HepG2 (cell line): ENCODE results near the gene HS3ST5. TPM values are rescaled to one million over a fixed set of nuclear protein-coding genes. Genes with fewer than 3 reads are reported as not detected.

Source experiments
- ATAC-seq: fragments of 200-7000 bp; cut with Tn5 transposase; 3 replicates; pipeline ENCODE4 v1.9.1; 2020; ENCODE audit warnings: mild to moderate bottlenecking, moderate library complexity
- BruUV-seq: library from RNA; stranded (reverse); fragments of 400-500 nt; replicated peaks from 2 replicates; lab custom pipeline; 2021; lab: Mats Ljungman, UMichigan
- CTCF ChIA-PET: fragments of 300-600 bp; formaldehyde crosslinking; extraction: SDS; loops from one replicate; lab custom pipeline; 2021; ENCODE audit warnings: low total read pairs, inconsistent platforms, low intra/inter-chr PET ratio; lab: Yijun Ruan, JAX
- POLR2A ChIA-PET: fragments of 350-600 bp; sonication (Branson Sonifier 250); formaldehyde crosslinking; loops from one replicate; lab custom pipeline; 2020; ENCODE audit warnings: antibody characterized with exemption, inconsistent platforms; lab: Yijun Ruan, JAX
- DNase-seq: peaks from one replicate; pipeline ENCODE4 v3.0.0-alpha.2; 2015; ENCODE audit warnings: low spot score
- FAIRE-seq: peaks from 3 replicates; lab custom pipeline; 2011; peaks lifted over from hg19 to GRCh38; lab: Jason Lieb, UNC
- H2AFZ ChIP-seq: one replicate; pipeline ENCODE4 v1.6.1; 2011; ENCODE audit warnings: low read length, inconsistent platforms
- H3K27ac ChIP-seq: fragments of 300-600 bp; 3 replicates; pipeline ENCODE4 v1.8.0; 2011; ENCODE audit warnings: mixed run types, mild to moderate bottlenecking, mixed read lengths, low read length, inconsistent platforms; ENCODE audit not compliant: insufficient read depth; ENCODE audit errors: extremely low read length
- H3K27me3 ChIP-seq, 2 experiments: fragments of 200-600 bp in 1 of 2; 2 replicates in 1 of 2; 3 replicates in 1 of 2; pipeline versions ENCODE4 v1.6.0 to v1.8.0; 2011; ENCODE audit warnings: low read length in 2 of 2, mild to moderate bottlenecking in 2 of 2, moderate library complexity in 2 of 2, inconsistent platforms in 1 of 2; ENCODE audit not compliant: insufficient read depth in 2 of 2, control insufficient read depth in 1 of 2
- H3K36me3 ChIP-seq, 2 experiments: fragments of 200-600 bp in 1 of 2; replicated peaks in 1 of 2; 2 replicates in 1 of 2; 3 replicates in 1 of 2; pipeline versions ENCODE4 v1.5.1 to v1.8.0; 2011; ENCODE audit warnings: low read length in 2 of 2, inconsistent platforms in 1 of 2; ENCODE audit not compliant: insufficient read depth in 2 of 2, control insufficient read depth in 1 of 2
- H3K4me1 ChIP-seq: 2 replicates; pipeline ENCODE4 v1.5.1; 2012; ENCODE audit warnings: low read length, inconsistent platforms; ENCODE audit not compliant: insufficient read depth
- H3K4me2 ChIP-seq: 2 replicates; pipeline ENCODE4 v1.6.0; 2011; ENCODE audit warnings: low read depth, low read length, inconsistent platforms
- H3K4me3 ChIP-seq, 3 experiments: fragments of 200-600 bp in 1 of 3; sonication (generic), shearing (Covaris generic) in 1 of 3; replicated peaks in 1 of 3; 2 replicates each; pipeline ENCODE4 v1.5.1; 2011 to 2016; ENCODE audit warnings: low read length in 3 of 3, inconsistent platforms in 2 of 3, low read depth in 2 of 3, mild to moderate bottlenecking in 2 of 3, control low read depth in 1 of 3, mixed read lengths in 1 of 3; ENCODE audit not compliant: insufficient read depth in 1 of 3
- H3K79me2 ChIP-seq: one replicate; pipeline ENCODE4 v1.6.1; 2011; ENCODE audit warnings: low read length, inconsistent platforms; ENCODE audit not compliant: insufficient read depth
- H3K9ac ChIP-seq: 2 replicates; pipeline ENCODE4 v1.6.0; 2011; ENCODE audit warnings: mild to moderate bottlenecking, low read depth, low read length, inconsistent platforms; ENCODE audit not compliant: insufficient read depth
- H3K9me3 ChIP-seq: 2 replicates; pipeline ENCODE4 v1.5.1; 2012; ENCODE audit warnings: mild to moderate bottlenecking, low read length
- H4K20me1 ChIP-seq: 2 replicates; pipeline ENCODE4 v1.6.0; 2011; ENCODE audit warnings: inconsistent platforms, mild to moderate bottlenecking, low read length, moderate library complexity; ENCODE audit not compliant: insufficient read depth
- ASH2L ChIP-seq: fragments of 300-600, 200-600 bp; sonication (generic); IDR thresholded peaks from 2 replicates; pipeline ENCODE4 v1.7.0; 2017; ENCODE audit warnings: low read depth, mild to moderate bottlenecking, moderate library complexity, mixed read lengths, low read length; ENCODE audit not compliant: insufficient read length
- ATF4 ChIP-seq, 2 experiments: fragments of 450-650 bp in 1 of 2; sonication (generic) in 1 of 2; formaldehyde crosslinking; IDR thresholded peaks; 2 replicates each; pipeline versions ENCODE4 v1.5.0 to v1.8.0; 2020 to 2022; ENCODE audit warnings: mild to moderate bottlenecking in 1 of 2, missing genetic modification reagents in 1 of 2
- ELF3 ChIP-seq: IDR thresholded peaks from 2 replicates; pipeline ENCODE4 v1.6.1; 2016; ENCODE audit warnings: missing genetic modification reagents, missing compliant biosample characterization
- FOXA1 ChIP-seq, 2 experiments: fragments of 450-650 bp in 1 of 2; sonication (generic) in 1 of 2; formaldehyde crosslinking in 1 of 2; IDR thresholded peaks; 2 replicates each; pipeline versions ENCODE4 v1.4.0 to v1.6.1; 2016 to 2020; ENCODE audit warnings: missing genetic modification reagents in 1 of 2
- GABPB1 ChIP-seq: IDR thresholded peaks from 2 replicates; pipeline ENCODE4 v1.6.1; 2016; ENCODE audit warnings: mild to moderate bottlenecking, missing genetic modification reagents, moderate library complexity, missing compliant biosample characterization
- GATAD2A ChIP-seq: IDR thresholded peaks from 2 replicates; pipeline ENCODE4 v1.6.1; 2016
- GRHL1 ChIP-seq: sonication (generic); formaldehyde crosslinking; conservative IDR thresholded peaks from 2 replicates; pipeline ENCODE4 v1.8.0; 2022; ENCODE audit warnings: missing genetic modification reagents
- JARID2 ChIP-seq: sonication (generic); formaldehyde crosslinking; IDR thresholded peaks from 2 replicates; pipeline ENCODE4 v1.8.1; 2023; ENCODE audit warnings: missing genetic modification reagents, inconsistent platforms; ENCODE audit not compliant: insufficient replicate concordance
- KAT7 ChIP-seq: IDR thresholded peaks from 2 replicates; pipeline ENCODE4 v1.6.1; 2018; ENCODE audit warnings: borderline replicate concordance, missing compliant biosample characterization
- NR2F2 ChIP-seq: IDR thresholded peaks from 2 replicates; pipeline ENCODE4 v1.6.1; 2012; ENCODE audit warnings: low read depth, inconsistent platforms, borderline replicate concordance
- PAXIP1 ChIP-seq: sonication (generic); formaldehyde crosslinking; conservative IDR thresholded peaks from 2 replicates; pipeline ENCODE4 v1.4.0; 2020; ENCODE audit warnings: mild to moderate bottlenecking, missing genetic modification reagents, moderate library complexity
- SP140L ChIP-seq: sonication (generic); formaldehyde crosslinking; IDR thresholded peaks from 2 replicates; pipeline ENCODE4 v1.4.0; 2020; ENCODE audit warnings: missing genetic modification reagents, borderline replicate concordance
- THAP11 ChIP-seq: IDR thresholded peaks from 2 replicates; pipeline ENCODE4 v1.6.1; 2016; ENCODE audit warnings: missing biosample characterization, missing genetic modification reagents
- ZFP90 ChIP-seq: sonication (generic); formaldehyde crosslinking; IDR thresholded peaks from 2 replicates; pipeline ENCODE4 v1.8.0; 2022; ENCODE audit warnings: missing genetic modification reagents, mild to moderate bottlenecking, inconsistent platforms, borderline replicate concordance
- ZNF317 ChIP-seq: sonication (generic); formaldehyde crosslinking; IDR thresholded peaks from 2 replicates; pipeline ENCODE4 v1.5.0; 2020; ENCODE audit warnings: mild to moderate bottlenecking, missing genetic modification reagents
- ZNF441 ChIP-seq: sonication (generic); formaldehyde crosslinking; IDR thresholded peaks from 2 replicates; pipeline ENCODE4 v1.7.0; 2021; ENCODE audit warnings: missing genetic modification reagents, borderline replicate concordance
- ZNF616 ChIP-seq: sonication (generic); formaldehyde crosslinking; IDR thresholded peaks from 2 replicates; pipeline ENCODE4 v1.5.0; 2020; ENCODE audit warnings: low read depth, mild to moderate bottlenecking, missing genetic modification reagents
- ZNF709 ChIP-seq: sonication (generic); formaldehyde crosslinking; IDR thresholded peaks from 2 replicates; pipeline ENCODE4 v1.5.0; 2020; ENCODE audit warnings: mild to moderate bottlenecking, missing genetic modification reagents
- ZSCAN31 ChIP-seq: sonication (generic); formaldehyde crosslinking; IDR thresholded peaks from 2 replicates; pipeline ENCODE4 v1.5.0; 2020; ENCODE audit warnings: low read depth, mild to moderate bottlenecking, missing genetic modification reagents
- WGBS: methylation state at CpG from one replicate; pipeline ENCODE4 v1.1.6; 2017; ENCODE audit warnings: low lambda C conversion rate; 5-methylcytosine and 5-hydroxymethylcytosine counted together
- in situ Hi-C: cut with HindIII; loops from 2 replicates; pipeline ENCODE4 v1.10.0; 2017; ENCODE audit warnings: low pct_unique_long_range_greater_than_20kb; ENCODE audit not compliant: extremely low pct_ligation_motif_present
- intact Hi-C: fragments of 100-400 bp; cut with micrococcal nuclease; formaldehyde crosslinking; loops from one replicate; pipeline ENCODE4 v1.10.0; 2022; ENCODE audit not compliant: unreplicated experiment
- polyA plus RNA-seq, 8 experiments: library from polyadenylated mRNA; depleted of rRNA in 3 of 8; stranded (reverse) in 7 of 8; unstranded in 1 of 8; fragments of >200 nt; fragmentation: Illumina TruSeq in 4 of 8; extraction: Trizol in 4 of 8; gene quantifications; 2 replicates each; pipeline versions ENCODE4 v1.2.1 to v1.2.3, GENCODE V29; 2011 to 2016; ENCODE audit warnings: low read depth in 4 of 8, missing spikeins in 1 of 8, mixed read lengths in 1 of 8; ENCODE audit not compliant: insufficient read depth in 1 of 8
- total RNA-seq, 5 experiments: library from RNA; depleted of rRNA; stranded (reverse); fragments of >200 nt; fragmentation: Illumina TruSeq; extraction: Trizol; gene quantifications; 2 replicates each; pipeline ENCODE4 v1.2.3, GENCODE V29; 2016; ENCODE audit warnings: low read depth in 1 of 5

The HS3ST5 gene
- total and polyA plus RNA-seq, 2 of the 13 experiments (the other 11 are each of a cell fraction or from before 2014, with no cell fraction given): 1.1 to 1.6 TPM

- TF ChIP-seq PAXIP1: 0 out of 2 replicates have a peak, but pooled peaks have one; percentile 16
- TF ChIP-seq ELF3 (CRISPR knock-in tag): peak; percentile 21; the same call in 1 of the 2 replicates
- TF ChIP-seq NR2F2: no peak
- TF ChIP-seq KAT7: 0 out of 2 replicates have a peak, but pooled peaks have one; percentile 28
- peak; percentile 42 for TF ChIP-seq GATAD2A (CRISPR knock-in tag)
Observed at GRCh38 chr6:114339706-114340105, 3.1 kb downstream of the HS3ST5 start (continued).

GRCh38 chr6:114334237-114334636 is 8.6 kb downstream of the HS3ST5 start:
- Histone ChIP-seq H3K4me3 (no peak overlapping the region), H3K27me3 (no peaks in the 10 kb centered on the region), H3K36me3 (no peaks in the 10 kb centered on the region; a peak in 1 of 5 replicates), H4K20me1 (peaks cover 9% of the 10 kb centered on the region), H3K4me2 (no peak overlapping the region), H3K9me3 (no peaks in the 10 kb centered on the region), H3K4me1 (peaks cover 20% of the 10 kb centered on the region), H3K79me2 (peaks cover 51% of the 10 kb centered on the region), H2AFZ (no peak overlapping the region), H3K9ac (no peak overlapping the region), H3K27ac (no peak overlapping the region)
- ATAC-seq (peak; percentile 34; the same call in 1 of the 3 replicates), DNase-seq (no peak), FAIRE-seq (no peak)
- ChIA-PET CTCF (no interaction called here), POLR2A (no interaction called here)
- 79% methylated on average over 4 of the region's 4 CpGs for WGBS
- in situ Hi-C loops: loop anchor here (25.0 kb wide), 1 partner anchor 347 kb away; no protein-coding TSS in a partner anchor
- intact Hi-C loops: no loop called here
- BruUV-seq: no TSS peak
- TF ChIP-seq ZSCAN31 (CRISPR knock-in tag): no peak
- no peak for TF ChIP-seq FOXA1 (IDR thresholded peaks at IDR 0.05)
- TF ChIP-seq FOXA1 (CRISPR knock-in tag; IDR thresholded peaks at IDR 0.05): no peak
- no peak for TF ChIP-seq ZFP90 (CRISPR knock-in tag)
- TF ChIP-seq THAP11 (CRISPR knock-in tag): no peak
- TF ChIP-seq ASH2L: no peak
- no peak for TF ChIP-seq ZNF317
- TF ChIP-seq GABPB1 (CRISPR knock-in tag): no peak
- no peak for TF ChIP-seq ZNF709 (CRISPR knock-in tag)
- no peak for TF ChIP-seq JARID2 (CRISPR knock-in tag)
- TF ChIP-seq SP140L: no peak
- TF ChIP-seq ATF4 (CRISPR knock-in tag; IDR thresholded peaks at IDR 0.05): no peak
- TF ChIP-seq ZNF616 (CRISPR knock-in tag): no peak
- no peak for TF ChIP-seq ZNF441 (CRISPR knock-in tag)
- no peak for TF ChIP-seq GRHL1 (CRISPR knock-in tag)
